CD4-positive, alpha-beta memory T cell (primary cell): Measurements from ENCODE around the gene ACACA. TPM values are rescaled to one million over a fixed set of nuclear protein-coding genes. Genes with fewer than 3 reads are reported as not detected.
A peak's percentile ranks its signal among the peaks of the same experiment; 100 is the strongest.
"Not testable (repeated sequence)": the region's sequence is repeated elsewhere in the genome, so short reads cannot be mapped to it uniquely, and the experiment has no call there.

Source experiments
- CTCF ChIA-PET: fragments of 350-600 bp; sonication (Branson Sonifier 250); formaldehyde crosslinking; loops from one replicate; lab custom pipeline; 2021; ENCODE audit warnings: inconsistent platforms; ENCODE audit not compliant: partially characterized antibody; lab: Charles Lee
- POLR2A ChIA-PET: fragments of 350-600 bp; sonication (Branson Sonifier 250); formaldehyde crosslinking; loops from one replicate; lab custom pipeline; 2021; ENCODE audit not compliant: partially characterized antibody; lab: Charles Lee
- DNase-seq, 5 donors: peaks; one replicate each; pipeline versions ENCODE4 v3.0.0 to v3.0.0-alpha.2; 2020 to 2022; ENCODE audit warnings: mixed read lengths in 1 of 5
- H3K27ac ChIP-seq: one replicate; pipeline ENCODE4 v1.7.0; 2013; ENCODE audit warnings: low read depth, low read length
- H3K27me3 ChIP-seq: 2 replicates; pipeline ENCODE4 v1.7.0; 2013; ENCODE audit warnings: mild to moderate bottlenecking, low read length, moderate library complexity; ENCODE audit not compliant: insufficient read depth
- H3K36me3 ChIP-seq: 2 replicates; pipeline ENCODE4 v1.7.0; 2013; ENCODE audit warnings: mild to moderate bottlenecking, low read length, moderate library complexity; ENCODE audit not compliant: insufficient read depth
- H3K4me1 ChIP-seq: 2 replicates; pipeline ENCODE4 v1.7.0; 2013; ENCODE audit warnings: mild to moderate bottlenecking, low read length, moderate library complexity; ENCODE audit not compliant: insufficient read depth
- H3K4me3 ChIP-seq, 2 donors: one replicate each; pipeline ENCODE4 v1.7.0; 2013; ENCODE audit warnings: low read length in 2 of 2, mild to moderate bottlenecking in 1 of 2
- H3K9me3 ChIP-seq, 2 donors: one replicate each; pipeline ENCODE4 v1.7.0; 2013; ENCODE audit warnings: low read length in 2 of 2, control low read depth in 1 of 2; ENCODE audit not compliant: control insufficient read depth in 1 of 2
- H3K27ac Mint-ChIP-seq, 7 donors: one replicate each; pipeline ENCODE4 v1.8.0; 2020 to 2021; ENCODE audit warnings: mixed read lengths in 7 of 7, mild to moderate bottlenecking in 6 of 7, inconsistent platforms in 3 of 7, moderate library complexity in 3 of 7
- H3K27me3 Mint-ChIP-seq, 2 donors: one replicate each; pipeline ENCODE4 v1.8.0; 2020 to 2021; ENCODE audit warnings: mixed read lengths in 2 of 2
- H3K36me3 Mint-ChIP-seq, 2 donors: one replicate each; pipeline ENCODE4 v1.8.0; 2020 to 2021; ENCODE audit warnings: mixed read lengths in 2 of 2, inconsistent platforms in 1 of 2, mild to moderate bottlenecking in 1 of 2
- H3K4me1 Mint-ChIP-seq, 4 donors: one replicate each; pipeline ENCODE4 v1.8.0; 2020 to 2021; ENCODE audit warnings: mixed read lengths in 4 of 4, mild to moderate bottlenecking in 1 of 4
- H3K4me3 Mint-ChIP-seq, 8 donors: one replicate each; pipeline ENCODE4 v1.8.0; 2020 to 2021; ENCODE audit warnings: mixed read lengths in 8 of 8, mild to moderate bottlenecking in 7 of 8, moderate library complexity in 6 of 8, inconsistent platforms in 3 of 8
- H3K9me3 Mint-ChIP-seq, 8 donors: one replicate each; pipeline ENCODE4 v1.8.0; 2020 to 2021; ENCODE audit warnings: mixed read lengths in 8 of 8, mild to moderate bottlenecking in 5 of 8, inconsistent platforms in 3 of 8, moderate library complexity in 1 of 8
- intact Hi-C: fragments of 100-400 bp; cut with micrococcal nuclease; formaldehyde crosslinking; loops from one replicate; pipeline ENCODE4 v1.15.1; 2023
- polyA plus RNA-seq, 2 donors: library from polyadenylated mRNA; unstranded; fragments of 300-500 nt; fragmentation: Illumina TruSeq; gene quantifications; one replicate each; pipeline ENCODE4 v1.2.3, GENCODE V29; 2021
- total RNA-seq, 2 experiments: library from RNA; stranded (reverse); gene quantifications; one replicate each; pipeline ENCODE4 v1.2.3, GENCODE V29; 2021

The ACACA gene
- total and polyA plus RNA-seq, 4 experiments from 2014 or later, result 4.8 to 15.2 (median 10.1) TPM

GRCh38 chr17:37079735-37080134 is 326.9 kb downstream of the ACACA start:
- Mint-ChIP-seq H3K27ac (peak overlapping the region in 1 of 7 donors; percentile 13), H3K4me1 (no peaks in the 10 kb centered on the region), H3K4me3 (no peak overlapping the region), H3K36me3 (peaks cover 0 to 8% of the 10 kb centered on the region in 2 donors), H3K9me3 (peaks cover 0 to 12% (median 9%) of the 10 kb centered on the region in 8 donors), H3K27me3 (no peaks in the 10 kb centered on the region)
- DNase-seq, result no peak
- ChIA-PET CTCF (interaction anchor here (0.6 to 1.0 kb wide), 2 partner anchors 20 to 131 kb away, joined by 3 read pairs; no protein-coding TSS in a partner anchor), POLR2A (no interaction called here)
- Histone ChIP-seq H3K9me3 (no peaks in the 10 kb centered on the region), H3K4me1 (no peaks in the 10 kb centered on the region), H3K27me3 (no peaks in the 10 kb centered on the region), H3K4me3 (no peak overlapping the region), H3K27ac (no peak overlapping the region), H3K36me3 (no peaks in the 10 kb centered on the region)
- intact Hi-C loops, result no loop called here

DNA sequence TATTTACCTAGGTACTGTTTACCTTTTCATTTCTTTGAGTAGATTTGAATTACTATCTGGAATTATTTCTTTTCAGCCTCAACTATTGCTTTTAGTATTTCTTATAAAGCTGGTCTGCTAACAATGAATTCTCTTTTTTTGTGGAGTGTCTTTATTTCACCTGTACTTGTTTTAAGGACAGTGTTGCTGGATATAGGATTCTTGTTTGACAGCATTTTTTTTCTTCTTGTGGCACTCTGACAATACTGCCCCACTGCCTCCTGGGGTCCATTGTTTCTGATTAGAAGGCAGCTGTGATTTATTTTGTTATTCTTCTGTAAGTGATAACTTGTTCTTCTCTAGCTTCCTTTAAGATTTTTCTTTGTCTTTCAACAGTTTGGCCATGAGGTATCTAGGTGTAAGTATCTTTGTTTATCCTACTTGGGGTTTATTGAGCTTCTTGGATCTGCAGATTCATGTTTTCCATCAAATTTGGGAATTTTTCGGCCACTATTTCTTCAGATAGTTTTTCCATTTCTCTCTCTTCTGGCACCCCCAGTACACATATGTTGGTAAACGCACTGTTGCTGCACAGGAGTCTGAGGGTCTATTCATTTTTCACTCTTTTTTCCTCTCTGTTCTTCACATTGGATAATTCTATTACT is 327.4 kb downstream of the ACACA start:
- H3K36me3 Mint-ChIP-seq, result peaks cover 0 to 8% of the 10 kb centered on the region in 2 donors
- Histone ChIP-seq H3K27me3 (no peaks in the 10 kb centered on the region), H3K4me1 (no peaks in the 10 kb centered on the region), H3K9me3 (no peaks in the 10 kb centered on the region), H3K4me3 (no peak overlapping the region), H3K27ac (no peak overlapping the region), H3K36me3 (no peaks in the 10 kb centered on the region)
- H3K4me3 Mint-ChIP-seq, result no peak overlapping the region
- ChIA-PET POLR2A (no interaction called here), CTCF (interaction anchor here (0.6 to 1.0 kb wide), 2 partner anchors 20 to 131 kb away, joined by 3 read pairs; no protein-coding TSS in a partner anchor)
- H3K27ac Mint-ChIP-seq, result no peak overlapping the region
- no peak for DNase-seq
- peaks cover 0 to 12% (median 9%) of the 10 kb centered on the region in 8 donors for H3K9me3 Mint-ChIP-seq
- intact Hi-C loops, result no loop called here
- H3K4me1 Mint-ChIP-seq, result no peaks in the 10 kb centered on the region
- H3K27me3 Mint-ChIP-seq, result no peaks in the 10 kb centered on the region

DNA sequence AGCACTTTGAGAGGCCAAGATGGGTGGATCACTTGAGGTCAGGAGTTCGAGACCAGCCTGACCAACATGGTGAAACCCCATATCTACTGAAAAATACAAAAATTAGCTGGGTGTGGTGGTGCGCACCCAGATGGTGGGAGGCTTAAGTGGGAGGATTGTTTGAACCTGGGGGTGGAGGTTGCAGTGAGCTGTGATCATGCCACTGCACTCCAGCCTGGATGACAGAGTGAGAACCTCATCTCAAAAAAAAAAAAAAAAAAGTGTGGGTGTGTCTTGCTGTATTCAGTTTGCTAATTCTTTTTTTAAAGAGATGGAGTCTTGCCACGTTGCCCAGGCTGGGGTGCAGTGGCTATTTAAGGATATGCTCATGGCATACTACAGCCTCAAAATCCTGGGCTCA is 333.2 kb downstream of the ACACA start:
- POLR2A ChIA-PET, result not testable (repeated sequence)

DNA sequence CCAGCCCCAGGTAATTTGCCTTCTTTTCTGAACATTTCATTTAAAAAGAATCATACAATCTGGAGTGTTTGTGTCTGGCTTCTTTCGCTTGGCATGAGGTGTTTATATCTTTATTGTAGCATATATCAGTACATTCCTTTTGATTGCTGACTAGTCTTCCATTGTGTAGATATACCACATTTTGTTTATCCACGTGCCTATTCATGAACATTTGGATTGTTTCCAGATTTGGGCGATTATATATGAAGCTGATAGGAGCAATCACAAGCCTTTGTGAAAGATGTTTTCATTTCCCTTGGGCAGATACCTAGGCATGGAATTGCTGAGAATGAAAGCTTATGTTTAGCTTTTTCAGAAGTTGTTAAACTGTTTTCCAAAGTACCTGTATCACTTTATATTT is 337.5 kb downstream of the ACACA start:
- H3K9me3 Mint-ChIP-seq, result no peaks in the 10 kb centered on the region
- no peaks in the 10 kb centered on the region for H3K36me3 Mint-ChIP-seq
- H3K27ac Mint-ChIP-seq, result no peak overlapping the region
- Histone ChIP-seq H3K4me3 (no peak overlapping the region), H3K36me3 (no peaks in the 10 kb centered on the region), H3K4me1 (no peaks in the 10 kb centered on the region), H3K27me3 (no peaks in the 10 kb centered on the region), H3K9me3 (no peaks in the 10 kb centered on the region), H3K27ac (no peak overlapping the region)
- ChIA-PET POLR2A (no interaction called here), CTCF (no interaction called here)
- intact Hi-C loops, result no loop called here
- H3K4me1 Mint-ChIP-seq, result no peaks in the 10 kb centered on the region
- no peak for DNase-seq
- H3K4me3 Mint-ChIP-seq, result no peak overlapping the region
- H3K27me3 Mint-ChIP-seq, result peaks cover 0 to 6% of the 10 kb centered on the region in 2 donors

More for the DNA sequence above, 333.2 kb downstream of the ACACA start:
- H3K27me3 ChIP-seq, H3K4me3 Mint-ChIP-seq, H3K4me3 ChIP-seq, DNase-seq, H3K9me3 ChIP-seq, H3K36me3 Mint-ChIP-seq, intact Hi-C loops, H3K36me3 ChIP-seq, H3K27ac ChIP-seq, H3K4me1 ChIP-seq, CTCF ChIA-PET, H3K9me3 Mint-ChIP-seq, H3K27ac Mint-ChIP-seq, H3K4me1 Mint-ChIP-seq, H3K27me3 Mint-ChIP-seq: not testable (repeated sequence)

- H3K4me1 Mint-ChIP-seq, result no peaks in the 10 kb centered on the region
- Histone ChIP-seq H3K27ac (no peak overlapping the region), H3K36me3 (no peaks in the 10 kb centered on the region), H3K27me3 (no peaks in the 10 kb centered on the region), H3K4me3 (no peak overlapping the region), H3K4me1 (no peaks in the 10 kb centered on the region), H3K9me3 (no peaks in the 10 kb centered on the region)
- no peak overlapping the region for H3K27ac Mint-ChIP-seq
- intact Hi-C loops, result no loop called here
- ChIA-PET CTCF (no interaction called here), POLR2A (no interaction called here)
- no peak overlapping the region for H3K4me3 Mint-ChIP-seq
- H3K9me3 Mint-ChIP-seq, result no peaks in the 10 kb centered on the region
- peaks cover 0 to 6% of the 10 kb centered on the region in 2 donors for H3K27me3 Mint-ChIP-seq
- DNase-seq, result no peak
- H3K36me3 Mint-ChIP-seq, result no peaks in the 10 kb centered on the region
These were observed 338.4 kb downstream of the ACACA start for GRCh38 chr17:37068266-37068665.

- H3K27ac Mint-ChIP-seq, result no peak overlapping the region
- H3K4me3 ChIP-seq, result no peak overlapping the region
- no peak overlapping the region for H3K4me3 Mint-ChIP-seq
- ChIA-PET CTCF (no interaction called here), POLR2A (no interaction called here)
- H3K36me3 ChIP-seq, result no peaks in the 10 kb centered on the region
- peaks cover 0 to 6% of the 10 kb centered on the region in 2 donors for H3K27me3 Mint-ChIP-seq
- no peaks in the 10 kb centered on the region for H3K4me1 Mint-ChIP-seq
- no peaks in the 10 kb centered on the region for H3K4me1 ChIP-seq
- H3K9me3 ChIP-seq, result no peaks in the 10 kb centered on the region
- H3K27ac ChIP-seq, result no peak overlapping the region
- intact Hi-C loops, result no loop called here
- no peak for DNase-seq
- H3K9me3 Mint-ChIP-seq, result no peaks in the 10 kb centered on the region
- no peaks in the 10 kb centered on the region for H3K36me3 Mint-ChIP-seq
- no peaks in the 10 kb centered on the region for H3K27me3 ChIP-seq
These were observed 339.0 kb downstream of the ACACA start for GRCh38 chr17:37067555-37068111.

DNA sequence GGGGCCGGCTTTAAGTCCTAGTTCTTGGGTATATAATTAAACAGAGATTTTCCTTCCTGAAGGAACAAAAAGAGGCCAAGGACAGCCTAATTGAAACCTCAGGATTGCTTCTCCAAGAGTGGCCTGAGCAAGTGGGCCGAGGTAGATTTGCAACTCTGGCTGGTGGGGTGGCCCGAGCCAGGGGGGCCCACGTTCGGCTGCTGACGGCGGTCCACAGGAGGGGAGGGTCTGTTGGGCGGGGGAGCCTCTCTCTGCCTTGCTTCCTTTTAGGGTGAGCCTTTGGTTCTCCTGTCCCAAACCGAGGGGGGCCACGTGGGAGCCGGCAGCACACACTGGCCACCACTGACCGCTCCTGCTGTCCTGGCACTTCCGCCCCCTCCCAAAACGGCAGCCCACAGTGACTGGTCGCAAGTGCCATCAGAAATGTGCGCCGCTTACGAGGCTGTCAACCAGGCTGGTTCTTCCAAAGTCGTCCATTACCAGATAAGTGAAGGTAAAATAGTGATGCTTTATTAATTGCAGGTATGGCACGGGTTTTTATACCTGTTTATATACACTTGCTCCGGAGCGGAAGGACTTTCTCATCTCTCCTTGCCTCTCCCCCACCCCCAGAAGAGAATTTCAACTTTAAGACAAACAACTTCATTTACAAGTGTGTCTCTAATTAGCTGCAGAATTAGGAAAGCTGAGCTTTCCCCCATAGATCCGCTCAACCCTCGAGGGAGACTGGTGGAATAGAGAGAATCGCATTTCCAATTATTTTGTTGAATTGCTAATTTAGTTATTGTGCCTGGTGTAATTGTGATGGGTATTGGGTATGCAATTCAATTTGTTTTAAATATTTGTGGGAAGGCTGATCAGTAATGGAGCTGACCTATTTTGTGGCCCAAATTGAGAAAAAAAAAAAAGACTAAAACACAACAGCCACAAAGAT is 340.0 kb downstream of the ACACA start:
- Mint-ChIP-seq H3K27me3 (peaks cover 0 to 6% of the 10 kb centered on the region in 2 donors), H3K4me3 (no peak overlapping the region), H3K9me3 (no peaks in the 10 kb centered on the region), H3K36me3 (no peaks in the 10 kb centered on the region), H3K27ac (no peak overlapping the region), H3K4me1 (no peaks in the 10 kb centered on the region)
- DNase-seq, result no peak
- CTCF ChIA-PET, result interaction anchor here (1.4 kb wide), 1 partner anchor 19 kb away, joined by 5 read pairs; no protein-coding TSS in a partner anchor
- intact Hi-C loops, result no loop called here
- POLR2A ChIA-PET, result no interaction called here
- no peaks in the 10 kb centered on the region for H3K36me3 ChIP-seq
- no peaks in the 10 kb centered on the region for H3K27me3 ChIP-seq
- H3K9me3 ChIP-seq, result no peaks in the 10 kb centered on the region
- H3K27ac ChIP-seq, result no peak overlapping the region
- no peak overlapping the region for H3K4me3 ChIP-seq
- H3K4me1 ChIP-seq, result no peaks in the 10 kb centered on the region
